HG03565 (cell line): Measurements from ENCODE around the gene CDC6.

Source experiments
- ATAC-seq: cut with Tn5 transposase; IDR thresholded peaks from one replicate; pipeline ENCODE4 v1.9.1; 2021; ENCODE audit warnings: mild to moderate bottlenecking, moderate library complexity; ENCODE audit not compliant: unreplicated experiment

CDC6 gene

DNA sequence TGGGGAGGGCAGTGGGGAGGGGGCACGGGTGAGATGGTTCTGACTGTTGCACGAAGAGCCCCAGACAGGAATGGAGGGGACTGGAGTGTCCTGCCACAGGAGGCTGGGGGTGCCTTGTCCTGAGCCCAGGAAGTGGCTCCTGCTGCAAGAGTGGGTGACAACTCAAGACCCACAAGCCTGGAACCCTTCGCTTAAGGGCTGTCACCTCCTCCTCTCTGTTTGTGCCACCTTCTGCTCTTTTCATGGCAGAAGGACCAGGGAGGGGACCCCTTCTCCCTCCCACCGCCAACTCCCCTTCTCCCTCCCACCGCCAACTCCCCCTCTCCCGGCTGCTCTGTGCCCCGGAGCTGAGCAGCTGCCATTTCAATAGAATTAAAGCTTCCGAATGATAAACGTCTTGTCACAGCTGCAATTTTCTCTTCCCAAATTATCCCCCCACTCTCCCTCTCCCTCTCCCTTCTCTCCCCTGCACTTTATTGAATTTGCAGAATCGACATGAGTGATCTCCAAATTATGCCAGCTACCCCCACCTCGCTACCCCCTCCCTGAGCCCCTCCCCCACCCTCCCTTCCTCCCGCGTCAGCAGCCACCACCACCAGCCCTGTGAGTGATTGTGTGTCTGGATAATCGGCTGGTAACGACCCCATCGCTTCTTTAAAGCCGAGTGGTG, 63.1 kb downstream of the CDC6 start:
- no peak for ATAC-seq

DNA sequence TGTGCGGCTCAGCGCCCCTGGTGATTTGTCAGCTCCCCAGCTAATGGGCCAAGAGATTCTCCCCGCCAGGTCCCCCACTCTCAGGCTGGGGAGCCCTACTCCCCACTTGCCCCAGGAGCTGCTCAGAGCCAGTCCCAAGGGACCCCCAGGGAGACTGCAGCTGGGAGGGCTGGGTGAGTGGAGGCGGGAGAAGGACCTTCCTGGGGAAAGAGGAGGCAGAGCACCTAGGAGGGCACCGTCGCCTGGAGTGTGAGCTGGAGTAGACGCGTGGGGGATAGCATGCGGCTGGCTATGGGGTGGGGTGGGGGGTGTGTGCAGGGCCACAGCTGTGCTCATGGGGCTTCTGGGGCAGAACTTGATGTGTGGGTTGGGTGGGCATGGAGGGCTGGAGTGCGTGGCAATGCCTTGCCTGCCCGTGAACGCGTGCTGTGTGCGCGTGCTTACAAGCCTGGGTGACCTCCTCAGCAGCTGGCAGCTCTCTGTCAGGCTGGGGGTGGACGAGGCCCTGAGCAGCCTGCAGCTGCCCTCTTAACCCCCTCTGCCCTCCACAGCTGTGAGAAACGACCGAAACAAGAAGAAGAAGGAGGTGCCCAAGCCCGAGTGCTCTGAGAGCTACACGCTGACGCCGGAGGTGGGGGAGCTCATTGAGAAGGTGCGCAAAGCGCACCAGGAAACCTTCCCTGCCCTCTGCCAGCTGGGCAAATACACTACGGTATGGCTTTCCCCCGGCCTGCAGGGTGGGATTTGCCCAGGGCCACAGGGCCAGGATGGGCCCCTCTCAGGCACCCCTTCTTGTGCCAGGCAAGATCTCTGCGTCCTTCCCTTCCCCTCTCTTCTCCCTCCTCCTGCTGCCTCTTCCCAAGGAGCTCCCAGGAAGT, 63.9 kb downstream of the CDC6 start:
- no peak for ATAC-seq

DNA sequence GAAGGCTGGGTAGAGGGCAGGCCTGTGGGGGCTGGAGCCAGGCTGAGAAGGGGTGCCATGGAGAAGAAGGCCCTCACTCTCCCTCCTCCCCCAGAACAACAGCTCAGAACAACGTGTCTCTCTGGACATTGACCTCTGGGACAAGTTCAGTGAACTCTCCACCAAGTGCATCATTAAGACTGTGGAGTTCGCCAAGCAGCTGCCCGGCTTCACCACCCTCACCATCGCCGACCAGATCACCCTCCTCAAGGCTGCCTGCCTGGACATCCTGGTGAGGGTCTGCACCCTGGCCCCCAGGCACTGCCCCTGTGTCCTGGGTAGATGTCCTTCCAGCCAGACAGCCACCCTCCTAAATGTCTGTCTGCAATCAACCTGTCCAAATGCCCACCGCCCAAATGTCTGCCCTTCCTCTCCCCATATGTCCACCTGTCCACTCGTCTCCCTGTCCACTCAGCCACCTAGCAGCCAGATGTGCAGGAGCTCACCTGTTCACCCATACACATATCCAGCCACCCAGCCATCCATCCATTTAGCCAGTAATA, 64.6 kb downstream of the CDC6 start:
- no peak for ATAC-seq

DNA sequence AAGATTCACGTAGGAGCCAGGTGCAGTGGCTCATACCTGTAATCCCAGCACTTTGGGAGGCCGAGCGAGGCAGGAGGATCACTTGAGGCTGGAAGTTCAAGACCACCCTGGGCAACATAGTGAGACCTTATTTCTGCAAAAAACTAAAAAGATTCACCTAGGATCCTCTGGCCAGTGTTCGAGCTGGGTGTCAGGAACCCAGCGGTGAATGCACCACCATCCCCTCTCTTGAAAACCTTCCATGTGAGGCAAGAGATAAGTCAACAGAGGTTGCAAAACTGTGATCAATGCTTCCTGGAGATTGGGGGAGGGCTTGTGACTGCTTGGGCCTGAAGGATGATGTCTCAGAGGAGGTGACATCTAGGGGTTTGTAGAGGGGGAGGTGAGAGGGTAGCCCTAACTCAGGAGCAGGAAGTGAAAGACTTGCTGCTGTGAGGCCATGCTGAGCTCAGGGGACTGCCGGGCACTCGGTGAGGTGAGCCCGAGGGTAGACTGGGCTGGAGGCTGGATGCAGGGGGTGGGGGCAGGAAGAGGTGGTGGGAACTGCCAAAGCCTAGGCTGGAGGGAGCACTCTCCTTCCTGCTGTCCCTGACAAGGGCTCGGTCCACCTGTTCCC, 65.2 kb downstream of the CDC6 start:
- no peak for ATAC-seq
